Esophagus squamous epithelium (tissue), 5 donors: ENCODE results near the gene LPXN. TPM values are rescaled to one million over a fixed set of nuclear protein-coding genes. Genes with fewer than 3 reads are reported as not detected.

ENCODE experiments used
- DNase-seq: peaks from one replicate; lab custom pipeline; 2025; lab: John Stamatoyannopoulos, UW
- H3K27ac ChIP-seq, 4 donors: fragments of 200-600 bp; sonication (generic); one replicate each; pipeline ENCODE4 v1.5.1; 2016 to 2019; ENCODE audit warnings: mild to moderate bottlenecking in 1 of 4
- H3K27me3 ChIP-seq, 4 donors: fragments of 200-600 bp; sonication (generic); 1 replicate in 3 of 4; 2 replicates in 1 of 4; pipeline versions ENCODE4 v1.5.1 to v1.6.0; 2017 to 2021; ENCODE audit warnings: antibody characterized with exemption in 1 of 4
- H3K36me3 ChIP-seq, 3 donors: fragments of 200-600 bp; sonication (generic); one replicate each; pipeline ENCODE4 v1.5.1; 2016 to 2019
- H3K4me1 ChIP-seq, 3 donors: fragments of 200-600 bp; sonication (generic); one replicate each; pipeline ENCODE4 v1.5.1; 2017 to 2019
- H3K4me3 ChIP-seq, 4 donors: fragments of 200-600 bp; sonication (generic); 1 replicate in 3 of 4; 2 replicates in 1 of 4; pipeline ENCODE4 v1.5.1; 2016 to 2019; ENCODE audit warnings: mild to moderate bottlenecking in 2 of 4, moderate library complexity in 1 of 4
- H3K9me3 ChIP-seq, 3 donors: fragments of 200-600 bp; sonication (generic); one replicate each; pipeline ENCODE4 v1.5.1; 2016 to 2019
- CTCF ChIP-seq, 6 experiments: fragments of 450-650 bp in 4 of 6; fragments of 200-600 bp in 2 of 6; sonication (generic) in 2 of 6; IDR thresholded peaks; one replicate each; pipeline ENCODE4 v1.5.1; 2016 to 2019; ENCODE audit warnings: antibody characterized with exemption in 6 of 6, mild to moderate bottlenecking in 4 of 6, moderate library complexity in 4 of 6
- POLR2A ChIP-seq, 4 donors: fragments of 450-650 bp; IDR thresholded peaks; one replicate each; pipeline ENCODE4 v1.6.1; 2017; ENCODE audit warnings: antibody characterized with exemption in 4 of 4, mild to moderate bottlenecking in 4 of 4, moderate library complexity in 3 of 4
- WGBS, 2 donors: methylation state at CpG; one replicate each; pipeline ENCODE4 v1.1.5; 2018; 5-methylcytosine and 5-hydroxymethylcytosine counted together
- intact Hi-C: fragments of 100-400 bp; cut with DNase I; formaldehyde crosslinking; loops from one replicate; pipeline ENCODE4 v1.15.0; 2022
- total RNA-seq, 4 donors: library from RNA; depleted of rRNA; stranded (reverse); fragments of >200 nt; gene quantifications; one replicate each; pipeline ENCODE4 v1.1.0, GENCODE V29; 2016
- donor health status: DM: yes; HTN: yes; CAD: no.

LPXN gene
- total RNA-seq, 4 donors from 2014 or later = 1.7 to 12.4 (median 4.4) TPM

GRCh38 chr11:58617976-58618557, 42.4 kb upstream of the LPXN start:
- TF ChIP-seq POLR2A (IDR thresholded peaks at IDR 0.05) = no peak
- no peak for TF ChIP-seq CTCF (IDR thresholded peaks at IDR 0.05)
- no peaks in the 10 kb centered on the region for H3K27me3 ChIP-seq
- intact Hi-C loops = no loop called here
- H3K9me3 ChIP-seq = no peaks in the 10 kb centered on the region
- 90 to 96% methylated on average over 4 of the region's 4 CpGs for WGBS, 2 donors
- H3K4me3 ChIP-seq = no peak overlapping the region
- H3K4me1 ChIP-seq = peaks cover 0 to 32% (median 0%) of the 10 kb centered on the region in 3 donors
- H3K36me3 ChIP-seq = peaks cover 12 to 100% (median 27%) of the 10 kb centered on the region in 3 donors
- H3K27ac ChIP-seq = no peak overlapping the region
- DNase-seq = no peak

GRCh38 chr11:58616594-58616993, 40.9 kb upstream of the LPXN start:
- TF ChIP-seq POLR2A (IDR thresholded peaks at IDR 0.05) (no peak), CTCF (IDR thresholded peaks at IDR 0.05) (no peak)
- intact Hi-C loops = no loop called here
- Histone ChIP-seq H3K9me3 (no peaks in the 10 kb centered on the region), H3K4me3 (no peak overlapping the region), H3K27ac (peak overlapping the region in 1 of 4 donors; percentile 37), H3K27me3 (no peaks in the 10 kb centered on the region), H3K36me3 (peaks cover 15 to 100% (median 37%) of the 10 kb centered on the region in 3 donors), H3K4me1 (peaks cover 0 to 25% (median 0%) of the 10 kb centered on the region in 3 donors)
- 30 to 32% methylated on average over 4 of the region's 4 CpGs for WGBS, 2 donors
- no peak for DNase-seq

- no peak for DNase-seq
- no peaks in the 10 kb centered on the region for H3K27me3 ChIP-seq
- no peaks in the 10 kb centered on the region for H3K9me3 ChIP-seq
- H3K36me3 ChIP-seq = peaks cover 20 to 100% (median 38%) of the 10 kb centered on the region in 3 donors
- H3K4me1 ChIP-seq = peaks cover 0 to 18% (median 0%) of the 10 kb centered on the region in 3 donors
- no peak overlapping the region for H3K4me3 ChIP-seq
- H3K27ac ChIP-seq = no peak overlapping the region
- intact Hi-C loops = no loop called here
- WGBS, 2 donors = 94 to 100% methylated on average over 1 of the region's 1 CpG
- TF ChIP-seq CTCF (IDR thresholded peaks at IDR 0.05) (no peak), POLR2A (IDR thresholded peaks at IDR 0.05) (no peak)
Observed at GRCh38 chr11:58615559-58615958, 39.9 kb upstream of the LPXN start.

GRCh38 chr11:58613228-58613627, 37.6 kb upstream of the LPXN start:
- intact Hi-C loops = no loop called here
- Histone ChIP-seq H3K4me1 (peaks cover 0 to 18% (median 0%) of the 10 kb centered on the region in 3 donors), H3K27me3 (no peaks in the 10 kb centered on the region), H3K4me3 (no peak overlapping the region), H3K36me3 (peaks cover 20 to 87% (median 38%) of the 10 kb centered on the region in 3 donors), H3K27ac (no peak overlapping the region), H3K9me3 (no peaks in the 10 kb centered on the region)
- TF ChIP-seq CTCF (IDR thresholded peaks at IDR 0.05) = no peak
- TF ChIP-seq POLR2A (IDR thresholded peaks at IDR 0.05) = no peak
- DNase-seq = no peak
- WGBS, 2 donors = 77 to 92% methylated on average over 2 of the region's 2 CpGs

- Histone ChIP-seq H3K4me1 (peaks cover 0 to 6% (median 0%) of the 10 kb centered on the region in 3 donors), H3K4me3 (no peak overlapping the region), H3K27me3 (no peaks in the 10 kb centered on the region), H3K36me3 (peaks cover 8 to 52% (median 28%) of the 10 kb centered on the region in 3 donors), H3K27ac (no peak overlapping the region), H3K9me3 (no peaks in the 10 kb centered on the region)
- TF ChIP-seq POLR2A (IDR thresholded peaks at IDR 0.05) (no peak), CTCF (IDR thresholded peaks at IDR 0.05) (no peak)
- no peak for DNase-seq
- intact Hi-C loops = no loop called here
- 70 to 87% methylated on average over 8 of the region's 8 CpGs for WGBS, 2 donors
Observed at GRCh38 chr11:58609723-58610122, 34.1 kb upstream of the LPXN start.
